HG03103 (cell line): ENCODE data around the gene FAM107B.

Experiments
- ATAC-seq: cut with Tn5 transposase; IDR thresholded peaks from one replicate; pipeline ENCODE4 v1.9.1; 2021; ENCODE audit warnings: low read depth; ENCODE audit not compliant: unreplicated experiment

The FAM107B gene

GRCh38 chr10:14585287-14586193 lies 189.2 kb downstream of the FAM107B start:
- no peak for ATAC-seq

- ATAC-seq = no peak
These were observed 190.0 kb downstream of the FAM107B start for GRCh38 chr10:14584661-14585060.

- no peak for ATAC-seq
These were observed 190.7 kb downstream of the FAM107B start for GRCh38 chr10:14583967-14584366.

- no peak for ATAC-seq
These were observed 191.4 kb downstream of the FAM107B start for GRCh38 chr10:14583252-14583651.

- ATAC-seq = no peak
These were observed 193.0 kb downstream of the FAM107B start for GRCh38 chr10:14581553-14582321.

- no peak for ATAC-seq
These were observed 193.9 kb downstream of the FAM107B start for GRCh38 chr10:14580671-14581332.

GRCh38 chr10:14579405-14579804 lies 195.3 kb downstream of the FAM107B start:
- ATAC-seq = no peak

- ATAC-seq = no peak
These were observed 196.4 kb downstream of the FAM107B start for GRCh38 chr10:14578060-14578952.

- ATAC-seq = no peak
These were observed 199.8 kb downstream of the FAM107B start for GRCh38 chr10:14574885-14575284.

- no peak for ATAC-seq
These were observed 200.4 kb downstream of the FAM107B start for GRCh38 chr10:14574291-14574690.

- no peak for ATAC-seq
These were observed 200.9 kb downstream of the FAM107B start for GRCh38 chr10:14573666-14574261.

- ATAC-seq = no peak
These were observed 201.9 kb downstream of the FAM107B start for GRCh38 chr10:14572811-14573210.

- peak; percentile 59 for ATAC-seq
These were observed 202.7 kb downstream of the FAM107B start for GRCh38 chr10:14571866-14572507.

- ATAC-seq = no peak
These were observed 203.9 kb downstream of the FAM107B start for GRCh38 chr10:14570800-14571199.

- ATAC-seq = no peak
These were observed 205.2 kb downstream of the FAM107B start for GRCh38 chr10:14569274-14570060.

- ATAC-seq = no peak
These were observed 207.3 kb downstream of the FAM107B start for GRCh38 chr10:14567421-14567820.

- ATAC-seq = no peak
These were observed 208.2 kb downstream of the FAM107B start for GRCh38 chr10:14566498-14566897.

- no peak for ATAC-seq
These were observed 209.5 kb downstream of the FAM107B start for GRCh38 chr10:14565199-14565598.
